Esophagus squamous epithelium (tissue), 5 donors: ENCODE results near the gene OGFR. TPM values are rescaled to one million over a fixed set of nuclear protein-coding genes. Genes with fewer than 3 reads are reported as not detected.

Experiments
- DNase-seq: peaks from one replicate; lab custom pipeline; 2025; lab: John Stamatoyannopoulos, UW
- H3K27ac ChIP-seq, 4 donors: fragments of 200-600 bp; sonication (generic); one replicate each; pipeline ENCODE4 v1.5.1; 2016 to 2019; ENCODE audit warnings: mild to moderate bottlenecking in 1 of 4
- H3K27me3 ChIP-seq, 4 donors: fragments of 200-600 bp; sonication (generic); 1 replicate in 3 of 4; 2 replicates in 1 of 4; pipeline versions ENCODE4 v1.5.1 to v1.6.0; 2017 to 2021; ENCODE audit warnings: antibody characterized with exemption in 1 of 4
- H3K36me3 ChIP-seq, 3 donors: fragments of 200-600 bp; sonication (generic); one replicate each; pipeline ENCODE4 v1.5.1; 2016 to 2019
- H3K4me1 ChIP-seq, 3 donors: fragments of 200-600 bp; sonication (generic); one replicate each; pipeline ENCODE4 v1.5.1; 2017 to 2019
- H3K4me3 ChIP-seq, 4 donors: fragments of 200-600 bp; sonication (generic); 1 replicate in 3 of 4; 2 replicates in 1 of 4; pipeline ENCODE4 v1.5.1; 2016 to 2019; ENCODE audit warnings: mild to moderate bottlenecking in 2 of 4, moderate library complexity in 1 of 4
- H3K9me3 ChIP-seq, 3 donors: fragments of 200-600 bp; sonication (generic); one replicate each; pipeline ENCODE4 v1.5.1; 2016 to 2019
- CTCF ChIP-seq, 6 experiments: fragments of 450-650 bp in 4 of 6; fragments of 200-600 bp in 2 of 6; sonication (generic) in 2 of 6; IDR thresholded peaks; one replicate each; pipeline ENCODE4 v1.5.1; 2016 to 2019; ENCODE audit warnings: antibody characterized with exemption in 6 of 6, mild to moderate bottlenecking in 4 of 6, moderate library complexity in 4 of 6
- POLR2A ChIP-seq, 4 donors: fragments of 450-650 bp; IDR thresholded peaks; one replicate each; pipeline ENCODE4 v1.6.1; 2017; ENCODE audit warnings: antibody characterized with exemption in 4 of 4, mild to moderate bottlenecking in 4 of 4, moderate library complexity in 3 of 4
- WGBS, 2 donors: methylation state at CpG; one replicate each; pipeline ENCODE4 v1.1.5; 2018; 5-methylcytosine and 5-hydroxymethylcytosine counted together
- intact Hi-C: fragments of 100-400 bp; cut with DNase I; formaldehyde crosslinking; loops from one replicate; pipeline ENCODE4 v1.15.0; 2022
- total RNA-seq, 4 donors: library from RNA; depleted of rRNA; stranded (reverse); fragments of >200 nt; gene quantifications; one replicate each; pipeline ENCODE4 v1.1.0, GENCODE V29; 2016
- donor health status: DM: yes; HTN: yes; CAD: no.

OGFR gene
- total RNA-seq, 4 donors from 2014 or later = 19.1 to 41.4 (median 27.3) TPM

- intact Hi-C loops = no loop called here
- H3K27me3 ChIP-seq = peaks cover 0 to 94% (median 0%) of the 10 kb centered on the region in 4 donors
- TF ChIP-seq POLR2A (IDR thresholded peaks at IDR 0.05) (no peak), CTCF (IDR thresholded peaks at IDR 0.05) (no peak)
- H3K4me1 ChIP-seq = peaks cover 3 to 32% (median 17%) of the 10 kb centered on the region in 3 donors
- no peaks in the 10 kb centered on the region for H3K9me3 ChIP-seq
- no peaks in the 10 kb centered on the region for H3K36me3 ChIP-seq
- no peak for DNase-seq
- no peak overlapping the region for H3K4me3 ChIP-seq
- 88 to 94% methylated on average over 3 to 4 of the region's 16 CpGs for WGBS, 2 donors
- no peak overlapping the region for H3K27ac ChIP-seq
Observed at GRCh38 chr20:62769346-62770071, 35.1 kb upstream of the OGFR start.

- Histone ChIP-seq H3K9me3 (no peaks in the 10 kb centered on the region), H3K27me3 (peaks cover 0 to 94% (median 0%) of the 10 kb centered on the region in 4 donors), H3K27ac (no peak overlapping the region), H3K36me3 (no peaks in the 10 kb centered on the region), H3K4me1 (peaks cover 3 to 38% (median 17%) of the 10 kb centered on the region in 3 donors), H3K4me3 (no peak overlapping the region)
- no peak for DNase-seq
- 89 to 91% methylated on average over 7 to 13 of the region's 20 CpGs for WGBS, 2 donors
- intact Hi-C loops = no loop called here
- TF ChIP-seq CTCF (IDR thresholded peaks at IDR 0.05) (no peak), POLR2A (IDR thresholded peaks at IDR 0.05) (no peak)
Observed at GRCh38 chr20:62770111-62770910, 34.3 kb upstream of the OGFR start.

GRCh38 chr20:62770916-62771315 lies 33.7 kb upstream of the OGFR start:
- H3K36me3 ChIP-seq = no peaks in the 10 kb centered on the region
- peaks cover 3 to 39% (median 17%) of the 10 kb centered on the region in 3 donors for H3K4me1 ChIP-seq
- DNase-seq = no peak
- TF ChIP-seq CTCF (IDR thresholded peaks at IDR 0.05) (no peak), POLR2A (IDR thresholded peaks at IDR 0.05) (no peak)
- H3K4me3 ChIP-seq = no peak overlapping the region
- no peak overlapping the region for H3K27ac ChIP-seq
- H3K9me3 ChIP-seq = no peaks in the 10 kb centered on the region
- peaks cover 0 to 94% (median 0%) of the 10 kb centered on the region in 4 donors for H3K27me3 ChIP-seq
- WGBS, 2 donors = 73% methylated on average over 3 of the region's 14 CpGs; no CpG with 5 or more reads in 1 of the 2 donors
- intact Hi-C loops = no loop called here

- Histone ChIP-seq H3K4me3 (no peak overlapping the region), H3K9me3 (no peaks in the 10 kb centered on the region), H3K27ac (no peak overlapping the region), H3K36me3 (no peaks in the 10 kb centered on the region), H3K27me3 (peaks cover 0 to 94% (median 0%) of the 10 kb centered on the region in 4 donors), H3K4me1 (peaks cover 3 to 45% (median 22%) of the 10 kb centered on the region in 3 donors)
- no peak for TF ChIP-seq POLR2A (IDR thresholded peaks at IDR 0.05)
- WGBS, 2 donors = 73 to 74% methylated on average over 6 of the region's 25 CpGs
- no peak for DNase-seq
- intact Hi-C loops = no loop called here
Observed at GRCh38 chr20:62771396-62772102, 33.1 kb upstream of the OGFR start.

GRCh38 chr20:62772103-62772611 lies 32.5 kb upstream of the OGFR start:
- WGBS, 2 donors = 84 to 88% methylated on average over 7 to 13 of the region's 23 CpGs
- peaks cover 3 to 47% (median 22%) of the 10 kb centered on the region in 3 donors for H3K4me1 ChIP-seq
- intact Hi-C loops = no loop called here
- H3K27me3 ChIP-seq = peaks cover 0 to 90% (median 0%) of the 10 kb centered on the region in 4 donors
- TF ChIP-seq CTCF (IDR thresholded peaks at IDR 0.05) = no peak
- no peak for TF ChIP-seq POLR2A (IDR thresholded peaks at IDR 0.05)
- H3K27ac ChIP-seq = no peak overlapping the region
- H3K36me3 ChIP-seq = no peaks in the 10 kb centered on the region
- H3K4me3 ChIP-seq = no peak overlapping the region
- H3K9me3 ChIP-seq = no peaks in the 10 kb centered on the region
- no peak for DNase-seq
